Neuron (in vitro differentiated cells): ENCODE results near the gene PHKG2.

Source experiments
- H2AFZ ChIP-seq: one replicate; pipeline ENCODE4 v1.6.1; 2013; ENCODE audit warnings: low read depth, mild to moderate bottlenecking, inconsistent platforms, low read length, moderate library complexity
- H3K27me3 ChIP-seq: one replicate; pipeline ENCODE4 v1.6.1; 2013; ENCODE audit warnings: low read length; ENCODE audit not compliant: insufficient read depth
- H3K36me3 ChIP-seq: one replicate; pipeline ENCODE4 v1.6.1; 2013; ENCODE audit warnings: low read length; ENCODE audit not compliant: insufficient read depth
- H3K4me1 ChIP-seq: one replicate; pipeline ENCODE4 v1.6.1; 2013; ENCODE audit warnings: low read length; ENCODE audit not compliant: insufficient read depth
- H3K4me3 ChIP-seq: 2 replicates; pipeline ENCODE4 v1.5.1; 2013; ENCODE audit warnings: mild to moderate bottlenecking, low read length, moderate library complexity
- H3K9me3 ChIP-seq: one replicate; pipeline ENCODE4 v1.6.1; 2013; ENCODE audit warnings: low read length

The PHKG2 gene

DNA sequence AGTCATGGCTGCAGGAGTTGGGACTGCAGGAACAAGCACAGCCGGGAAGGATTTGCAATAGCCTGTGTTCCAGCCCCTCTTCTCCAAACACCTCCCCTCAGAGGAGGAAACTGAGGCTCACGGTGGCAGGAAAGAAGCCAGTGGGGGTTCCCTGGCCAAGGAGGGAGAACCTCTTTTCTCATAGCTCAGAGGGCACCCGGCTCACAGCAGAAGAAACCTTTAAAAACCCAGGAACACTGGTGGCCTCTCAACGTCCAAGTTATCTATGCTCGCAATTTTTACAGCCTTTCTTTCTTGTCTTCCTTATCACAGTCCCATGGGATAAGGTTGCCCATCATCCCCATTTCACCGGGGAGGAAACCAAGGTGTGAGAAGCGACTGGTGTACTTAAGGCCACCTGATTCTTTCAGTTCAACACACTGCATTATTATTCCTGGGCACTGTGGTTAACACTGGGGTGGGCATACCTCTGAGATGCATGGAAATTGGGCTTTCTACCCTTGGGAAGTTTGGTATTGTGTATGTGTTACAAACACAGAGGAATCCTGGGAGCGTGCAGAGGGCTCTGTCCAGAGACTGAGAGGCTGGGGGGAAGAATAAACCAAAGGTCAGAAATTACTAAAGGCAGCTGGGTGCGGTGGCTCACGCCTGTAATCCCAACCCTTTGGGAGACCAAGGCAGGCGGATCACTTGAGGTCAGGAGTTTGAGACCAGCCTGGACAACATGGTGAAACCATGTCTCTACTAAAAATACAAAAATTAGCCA, 39.6 kb downstream of the PHKG2 start:
- Histone ChIP-seq H3K36me3 (peaks cover 18% of the 10 kb centered on the region), H3K4me1 (peaks cover 17% of the 10 kb centered on the region), H3K27me3 (no peaks in the 10 kb centered on the region), H2AFZ (peak overlapping the region; percentile 86), H3K4me3 (peak overlapping the region; percentile 95), H3K9me3 (no peaks in the 10 kb centered on the region)

DNA sequence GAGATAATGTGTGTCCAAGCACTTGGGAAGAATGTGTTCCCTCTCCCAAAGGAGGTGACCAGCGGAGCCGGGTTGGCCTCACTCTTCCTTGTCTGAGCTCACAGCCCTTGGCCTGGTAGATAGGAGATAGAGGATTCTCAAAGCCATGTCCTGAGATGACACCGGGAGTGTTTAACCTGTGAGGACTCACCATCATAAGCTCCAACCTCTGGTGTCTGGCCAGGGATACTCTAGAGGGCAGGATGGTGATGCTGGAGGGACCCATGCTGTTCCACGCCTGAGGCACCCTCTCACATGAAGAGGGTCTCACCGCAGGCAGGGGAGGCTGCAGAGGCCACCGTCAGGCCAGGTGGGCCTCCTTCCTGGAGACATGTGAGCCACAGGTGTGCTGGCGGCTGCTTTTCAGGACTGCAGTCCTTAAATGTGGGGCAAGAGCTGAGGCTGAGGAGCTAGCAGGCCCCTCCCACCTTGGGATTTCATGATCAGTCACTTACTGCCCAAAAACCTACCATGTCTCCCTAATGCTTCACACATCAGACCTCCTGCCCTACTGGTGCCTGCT, 45.4 kb downstream of the PHKG2 start:
- Histone ChIP-seq H3K4me1 (no peaks in the 10 kb centered on the region), H3K36me3 (no peaks in the 10 kb centered on the region), H3K27me3 (peaks cover 6% of the 10 kb centered on the region), H3K4me3 (no peak overlapping the region), H2AFZ (no peak overlapping the region), H3K9me3 (no peaks in the 10 kb centered on the region)

DNA sequence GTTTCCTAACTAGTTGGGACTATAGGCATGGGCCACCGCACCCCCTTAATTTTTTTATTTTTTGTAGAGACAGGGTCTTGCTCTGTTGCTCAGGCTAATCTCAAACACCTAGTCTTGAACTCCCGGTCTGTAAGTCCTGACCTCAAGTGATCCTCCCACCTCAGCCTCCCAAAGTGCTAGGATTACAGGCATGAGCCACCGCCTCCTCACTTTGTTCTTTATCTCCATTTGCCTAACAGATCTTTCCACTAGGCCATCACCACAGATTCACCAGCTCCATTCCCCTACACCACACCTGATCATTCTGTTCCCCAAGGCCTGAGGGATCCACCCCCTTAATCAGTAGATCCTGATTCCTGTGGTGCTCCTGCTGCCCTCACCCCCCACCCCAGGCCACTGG, 46.4 kb downstream of the PHKG2 start:
- Histone ChIP-seq H3K36me3 (no peaks in the 10 kb centered on the region), H2AFZ (no peak overlapping the region), H3K9me3 (no peaks in the 10 kb centered on the region)

DNA sequence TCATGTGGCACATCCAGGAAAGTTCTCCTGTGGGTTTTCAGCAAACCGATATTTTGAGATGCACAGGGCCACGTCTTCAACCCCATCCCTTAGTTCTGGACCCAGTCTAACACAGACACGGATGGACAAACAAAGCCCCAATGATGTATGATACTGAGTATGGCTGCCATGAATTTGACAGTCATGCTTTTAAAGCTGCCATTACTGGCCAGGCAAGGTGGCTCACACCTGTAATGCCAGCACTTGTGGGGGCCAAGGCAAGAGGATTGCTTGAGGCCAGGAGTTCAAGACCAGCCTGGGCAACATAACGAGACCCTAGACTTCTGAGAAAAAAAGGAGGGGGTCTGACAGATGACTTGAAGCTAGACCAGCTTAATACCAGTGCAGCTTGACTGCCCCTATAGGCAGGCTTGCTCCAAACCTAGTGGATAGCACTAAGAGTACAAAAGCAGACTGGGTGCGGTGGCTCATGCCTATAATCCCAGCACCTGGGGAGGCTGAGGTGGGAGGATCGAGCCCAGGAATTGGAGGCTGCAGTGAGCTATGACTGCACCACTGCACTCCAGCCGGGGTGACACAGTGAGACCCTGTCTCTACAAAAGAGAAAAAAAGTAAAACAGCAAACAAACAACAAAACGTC, 49.6 kb downstream of the PHKG2 start:
- no peaks in the 10 kb centered on the region for H3K9me3 ChIP-seq
- peaks cover 6% of the 10 kb centered on the region for H3K27me3 ChIP-seq
- H3K4me3 ChIP-seq = no peak overlapping the region

More for the DNA sequence above, 46.4 kb downstream of the PHKG2 start:
- peaks cover 6% of the 10 kb centered on the region for H3K27me3 ChIP-seq
- no peaks in the 10 kb centered on the region for H3K4me1 ChIP-seq
- no peak overlapping the region for H3K4me3 ChIP-seq

More for the DNA sequence above, 49.6 kb downstream of the PHKG2 start:
- Histone ChIP-seq H3K36me3 (no peaks in the 10 kb centered on the region), H3K4me1 (no peaks in the 10 kb centered on the region), H2AFZ (no peak overlapping the region)
